ENCODE results near the gene KRTAP5-3. TPM values are rescaled to one million over a fixed set of nuclear protein-coding genes. Genes with fewer than 3 reads are reported as not detected.

Gene KRTAP5-3
- total and polyA plus RNA-seq, 2 donors (not counting 3 experiments of a cell fraction or from before 2014, with no cell fraction given), result not detected

GRCh38 chr11:1567721-1568100 is 40.6 kb downstream of the KRTAP5-3 start:
- DNase-seq (ENCODE audit: low read depth, low spot score) (no peak), FAIRE-seq (no peak)
- no peak overlapping the region for H3K9ac ChIP-seq (replicated peaks; ENCODE audit: extremely low read depth, insufficient read depth, low read length)
- CTCF ChIA-PET, result interaction anchor here (5.2 kb wide), 1 partner anchor 21 kb away, joined by 24 read pairs; no protein-coding TSS in a partner anchor
- no peaks in the 10 kb centered on the region for H3K9me3 ChIP-seq (replicated peaks; ENCODE audit: control insufficient read depth, insufficient read depth, low read length)
- no peak overlapping the region for H3K4me3 ChIP-seq (replicated peaks in 1 of 3; ENCODE audit: insufficient read depth in 1 of 3, low read depth in 1 of 3, low read length in 3 of 3)
- H3K79me2 ChIP-seq (ENCODE audit: control insufficient read depth, insufficient read depth, low read length), result no peaks in the 10 kb centered on the region
- no peaks in the 10 kb centered on the region for H4K20me1 ChIP-seq (replicated peaks; ENCODE audit: control insufficient read depth, extremely low read depth, insufficient read depth, low read length)
- no peak for TF ChIP-seq EZH2 (IDR thresholded peaks at IDR 0.05; ENCODE audit: borderline replicate concordance, low read depth, low read length, severe bottlenecking)
- TF ChIP-seq GATA2 (IDR thresholded peaks at IDR 0.05; ENCODE audit: insufficient read depth, insufficient read length, low read depth, low read length), result no peak
- no peak for TF ChIP-seq JUN (IDR thresholded peaks at IDR 0.05; ENCODE audit: borderline replicate concordance, insufficient read depth, insufficient read length, low read depth)
- TF ChIP-seq, protein P1, sequence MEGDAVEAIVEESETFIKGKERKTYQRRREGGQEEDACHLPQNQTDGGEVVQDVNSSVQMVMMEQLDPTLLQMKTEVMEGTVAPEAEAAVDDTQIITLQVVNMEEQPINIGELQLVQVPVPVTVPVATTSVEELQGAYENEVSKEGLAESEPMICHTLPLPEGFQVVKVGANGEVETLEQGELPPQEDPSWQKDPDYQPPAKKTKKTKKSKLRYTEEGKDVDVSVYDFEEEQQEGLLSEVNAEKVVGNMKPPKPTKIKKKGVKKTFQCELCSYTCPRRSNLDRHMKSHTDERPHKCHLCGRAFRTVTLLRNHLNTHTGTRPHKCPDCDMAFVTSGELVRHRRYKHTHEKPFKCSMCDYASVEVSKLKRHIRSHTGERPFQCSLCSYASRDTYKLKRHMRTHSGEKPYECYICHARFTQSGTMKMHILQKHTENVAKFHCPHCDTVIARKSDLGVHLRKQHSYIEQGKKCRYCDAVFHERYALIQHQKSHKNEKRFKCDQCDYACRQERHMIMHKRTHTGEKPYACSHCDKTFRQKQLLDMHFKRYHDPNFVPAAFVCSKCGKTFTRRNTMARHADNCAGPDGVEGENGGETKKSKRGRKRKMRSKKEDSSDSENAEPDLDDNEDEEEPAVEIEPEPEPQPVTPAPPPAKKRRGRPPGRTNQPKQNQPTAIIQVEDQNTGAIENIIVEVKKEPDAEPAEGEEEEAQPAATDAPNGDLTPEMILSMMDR (IDR thresholded peaks at IDR 0.05; ENCODE audit: extremely low read depth in 1 of 2, insufficient read depth in 1 of 2, low read depth in 1 of 2, low read length in 2 of 2), result no peak
- no peak for TF ChIP-seq MYC (IDR thresholded peaks at IDR 0.05; ENCODE audit: low read depth, low read length)
- no peak for TF ChIP-seq POLR2A (IDR thresholded peaks at IDR 0.05; ENCODE audit: low read depth, low read length)
- TF ChIP-seq FOS (IDR thresholded peaks at IDR 0.05; ENCODE audit: borderline replicate concordance, insufficient read depth, low read length), result no peak
- TF ChIP-seq, protein P2, sequence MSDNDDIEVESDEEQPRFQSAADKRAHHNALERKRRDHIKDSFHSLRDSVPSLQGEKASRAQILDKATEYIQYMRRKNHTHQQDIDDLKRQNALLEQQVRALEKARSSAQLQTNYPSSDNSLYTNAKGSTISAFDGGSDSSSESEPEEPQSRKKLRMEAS (IDR thresholded peaks at IDR 0.05; ENCODE audit: insufficient read depth, insufficient read length), result no peak
- no peak for TF ChIP-seq POLR2AphosphoS5 (IDR thresholded peaks at IDR 0.05; ENCODE audit: insufficient read depth, low read depth, low read length)
- H3K36me3 ChIP-seq (ENCODE audit: control insufficient read depth in 2 of 2, extremely low read depth in 1 of 2, insufficient read depth in 2 of 2, low read length in 2 of 2), result no peaks in the 10 kb centered on the region
- no peak overlapping the region for H3K27ac ChIP-seq (ENCODE audit: insufficient read depth, low read depth, low read length)
- no peaks in the 10 kb centered on the region for H3K9me1 ChIP-seq (replicated peaks; ENCODE audit: control insufficient read depth, extremely low read depth, insufficient read depth, low read length)
- H2AFZ ChIP-seq (ENCODE audit: low read depth, low read length), result no peak overlapping the region
- POLR2A ChIA-PET, result no interaction called here
- BruUV-seq (replicated peaks), result no TSS peak
- H3K4me2 ChIP-seq (ENCODE audit: insufficient read depth, low read length), result no peak overlapping the region
- dilution Hi-C loops (cut with MboI; ENCODE audit: extremely low pct_ligation_motif_present, low sequenced_read_pairs), result no loop called here
- intact Hi-C loops (cut with micrococcal nuclease), result no loop called here
- H3K27me3 ChIP-seq (ENCODE audit: control insufficient read depth in 2 of 2, insufficient read depth in 2 of 2, low read length in 2 of 2), result peaks cover 0 to under 1% of the 10 kb centered on the region in 2 experiments
- H3K4me1 ChIP-seq (ENCODE audit: control insufficient read depth, extremely low read depth, insufficient read depth, low read length), result peaks cover 2% of the 10 kb centered on the region
